ENCODE results near the gene GUCY1A1.
A peak's percentile ranks its signal among the peaks of the same experiment; 100 is the strongest.

The GUCY1A1 gene

GRCh38 chr4:155762334-155762733 is 95.7 kb downstream of the GUCY1A1 start (continued):
- TF ChIP-seq ZNF76 (tag by site-specific recombination; IDR thresholded peaks at IDR 0.05; ENCODE audit: borderline replicate concordance, low read depth) (no peak), ZNF660 (tag by site-specific recombination; IDR thresholded peaks at IDR 0.05) (no peak), ZNF654 (tag by site-specific recombination; IDR thresholded peaks at IDR 0.05; ENCODE audit: low read depth) (no peak), ZNF549 (tag by site-specific recombination; IDR thresholded peaks at IDR 0.05) (no peak), ZNF280D (tag by site-specific recombination; IDR thresholded peaks at IDR 0.05) (no peak), GLI2 (tag by site-specific recombination; IDR thresholded peaks at IDR 0.05; ENCODE audit: borderline replicate concordance, low read depth) (no peak), ZNF548 (tag by site-specific recombination; IDR thresholded peaks at IDR 0.05) (no peak), ZNF560 (tag by site-specific recombination; IDR thresholded peaks at IDR 0.05; ENCODE audit: borderline replicate concordance) (no peak)

GRCh38 chr4:155763551-155763950 is 96.9 kb downstream of the GUCY1A1 start:
- H3K36me3 ChIP-seq (ENCODE audit: control insufficient read depth in 2 of 2, insufficient read depth in 1 of 2, low read length in 2 of 2), result no peaks in the 10 kb centered on the region
- CTCF ChIA-PET, result no interaction called here
- TF ChIP-seq ZBTB7A (tag by site-specific recombination; IDR thresholded peaks at IDR 0.05; ENCODE audit: low read depth) (no peak), ATF2 (tag by site-specific recombination; IDR thresholded peaks at IDR 0.05; ENCODE audit: low read depth) (peak; percentile 1; the same call in 1 of the 2 replicates), ZNF558 (tag by site-specific recombination; IDR thresholded peaks at IDR 0.05) (no peak), ZBTB10 (tag by site-specific recombination; IDR thresholded peaks at IDR 0.05) (no peak), ELK4 (IDR thresholded peaks at IDR 0.05; ENCODE audit: borderline replicate concordance, low read depth, low read length) (no peak)
- POLR2A ChIA-PET, result no interaction called here
- H3K4me3 ChIP-seq (ENCODE audit: low read depth, low read length), result no peak overlapping the region
- no peak overlapping the region for H3K27ac ChIP-seq (ENCODE audit: extremely low read depth, low read depth, low read length)
- H3K9me3 ChIP-seq (ENCODE audit: control insufficient read depth, insufficient read depth, low read depth, low read length), result no peaks in the 10 kb centered on the region
- no peaks in the 10 kb centered on the region for H3K4me1 ChIP-seq (ENCODE audit: control insufficient read depth, insufficient read depth, low read length)

GRCh38 chr4:155765149-155765548 is 98.5 kb downstream of the GUCY1A1 start:
- Histone ChIP-seq H3K4me1 (ENCODE audit: control insufficient read depth, insufficient read depth, low read length) (no peaks in the 10 kb centered on the region), H3K4me3 (ENCODE audit: low read depth, low read length) (no peak overlapping the region), H3K27ac (ENCODE audit: extremely low read depth, low read depth, low read length) (no peak overlapping the region), H3K9me3 (ENCODE audit: control insufficient read depth, insufficient read depth, low read depth, low read length) (no peaks in the 10 kb centered on the region), H3K36me3 (ENCODE audit: control insufficient read depth in 2 of 2, insufficient read depth in 1 of 2, low read length in 2 of 2) (no peaks in the 10 kb centered on the region)
- CTCF ChIA-PET, result no interaction called here
- TF ChIP-seq YY1 (tag by site-specific recombination; IDR thresholded peaks at IDR 0.05) (no peak), ZBTB7A (tag by site-specific recombination; IDR thresholded peaks at IDR 0.05; ENCODE audit: low read depth) (no peak), GFI1B (tag by site-specific recombination; IDR thresholded peaks at IDR 0.05) (no peak), ZNF394 (tag by site-specific recombination; IDR thresholded peaks at IDR 0.05; ENCODE audit: borderline replicate concordance) (no peak), ZNF521 (tag by site-specific recombination; IDR thresholded peaks at IDR 0.05) (no peak), ZNF530 (tag by site-specific recombination; IDR thresholded peaks at IDR 0.05; ENCODE audit: low read depth) (no peak)
- POLR2A ChIA-PET, result no interaction called here

Measured in HEK293 (cell line).